Cardiac fibroblast (primary cell): ENCODE measurements around the gene CWC25.

ENCODE experiments used
- DNase-seq, 2 donors: peaks; one replicate each; pipeline versions ENCODE4 v3.0.0 to v3.0.0-alpha.2; 2010; ENCODE audit warnings: low read depth in 2 of 2
- H3K4me3 ChIP-seq, 2 donors: replicated peaks in 1 of 2; 1 replicate in 1 of 2; 2 replicates in 1 of 2; pipeline ENCODE4 v1.5.1; 2011; ENCODE audit warnings: low read depth in 2 of 2, low read length in 2 of 2, mild to moderate bottlenecking in 2 of 2, moderate library complexity in 1 of 2
- TF ChIP-seq, protein P1 (sequence below): IDR thresholded peaks from one replicate; pipeline ENCODE4 v1.5.1; 2011; ENCODE audit warnings: low read depth, mild to moderate bottlenecking, low read length, inconsistent platforms

CWC25 gene

DNA sequence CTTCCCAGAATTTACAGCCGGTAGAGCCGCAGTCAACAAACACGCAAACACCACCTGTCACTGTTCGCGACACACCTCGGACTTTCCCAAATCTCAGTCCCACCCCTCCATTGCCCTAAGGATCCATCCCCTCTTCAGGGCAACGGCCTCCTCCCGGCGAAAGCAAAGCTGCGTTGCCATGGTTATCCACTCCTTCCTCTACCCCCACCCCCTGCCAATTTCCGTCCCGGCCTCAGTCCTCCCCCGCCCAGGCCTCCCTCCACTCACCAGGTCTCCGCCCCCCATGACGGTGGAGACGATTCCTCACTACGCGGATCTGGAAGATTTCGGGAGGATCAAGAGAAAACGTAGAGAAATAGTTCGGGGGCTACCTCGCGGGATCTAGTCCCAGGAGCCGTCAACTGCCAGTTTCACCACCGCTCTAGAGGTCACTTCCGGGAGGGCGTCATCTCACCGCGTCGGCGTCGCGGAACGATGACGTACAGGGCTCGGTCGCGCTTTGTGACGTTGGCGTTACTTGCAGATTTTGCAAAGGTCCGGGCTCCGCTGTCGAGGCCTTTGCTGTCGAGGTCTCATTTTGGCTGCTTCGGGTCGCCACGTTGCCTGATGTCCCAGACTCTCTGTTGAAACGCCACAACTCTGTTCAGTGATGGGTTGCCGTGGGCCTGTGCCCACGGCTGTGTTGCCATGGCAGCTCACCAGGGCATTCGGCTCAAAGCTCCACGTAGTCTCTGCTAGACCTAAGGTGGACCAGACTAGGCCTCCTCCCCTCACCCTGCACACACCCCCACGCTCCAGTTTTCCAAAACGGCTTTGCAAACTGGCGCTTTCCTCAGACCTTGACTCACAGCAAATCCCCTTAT, at the start of gene CWC25:
CWC25 (minus strand) TSS at position 423 of the 863 bp plus-strand sequence; CDS start at position 285, 138 bp downstream.
- peak; percentile 98 for DNase-seq
- H3K4me3 ChIP-seq: peak within 1 kb of the TSS; percentile 62 to 90
- TF ChIP-seq, protein P1, sequence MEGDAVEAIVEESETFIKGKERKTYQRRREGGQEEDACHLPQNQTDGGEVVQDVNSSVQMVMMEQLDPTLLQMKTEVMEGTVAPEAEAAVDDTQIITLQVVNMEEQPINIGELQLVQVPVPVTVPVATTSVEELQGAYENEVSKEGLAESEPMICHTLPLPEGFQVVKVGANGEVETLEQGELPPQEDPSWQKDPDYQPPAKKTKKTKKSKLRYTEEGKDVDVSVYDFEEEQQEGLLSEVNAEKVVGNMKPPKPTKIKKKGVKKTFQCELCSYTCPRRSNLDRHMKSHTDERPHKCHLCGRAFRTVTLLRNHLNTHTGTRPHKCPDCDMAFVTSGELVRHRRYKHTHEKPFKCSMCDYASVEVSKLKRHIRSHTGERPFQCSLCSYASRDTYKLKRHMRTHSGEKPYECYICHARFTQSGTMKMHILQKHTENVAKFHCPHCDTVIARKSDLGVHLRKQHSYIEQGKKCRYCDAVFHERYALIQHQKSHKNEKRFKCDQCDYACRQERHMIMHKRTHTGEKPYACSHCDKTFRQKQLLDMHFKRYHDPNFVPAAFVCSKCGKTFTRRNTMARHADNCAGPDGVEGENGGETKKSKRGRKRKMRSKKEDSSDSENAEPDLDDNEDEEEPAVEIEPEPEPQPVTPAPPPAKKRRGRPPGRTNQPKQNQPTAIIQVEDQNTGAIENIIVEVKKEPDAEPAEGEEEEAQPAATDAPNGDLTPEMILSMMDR: no peak

DNA sequence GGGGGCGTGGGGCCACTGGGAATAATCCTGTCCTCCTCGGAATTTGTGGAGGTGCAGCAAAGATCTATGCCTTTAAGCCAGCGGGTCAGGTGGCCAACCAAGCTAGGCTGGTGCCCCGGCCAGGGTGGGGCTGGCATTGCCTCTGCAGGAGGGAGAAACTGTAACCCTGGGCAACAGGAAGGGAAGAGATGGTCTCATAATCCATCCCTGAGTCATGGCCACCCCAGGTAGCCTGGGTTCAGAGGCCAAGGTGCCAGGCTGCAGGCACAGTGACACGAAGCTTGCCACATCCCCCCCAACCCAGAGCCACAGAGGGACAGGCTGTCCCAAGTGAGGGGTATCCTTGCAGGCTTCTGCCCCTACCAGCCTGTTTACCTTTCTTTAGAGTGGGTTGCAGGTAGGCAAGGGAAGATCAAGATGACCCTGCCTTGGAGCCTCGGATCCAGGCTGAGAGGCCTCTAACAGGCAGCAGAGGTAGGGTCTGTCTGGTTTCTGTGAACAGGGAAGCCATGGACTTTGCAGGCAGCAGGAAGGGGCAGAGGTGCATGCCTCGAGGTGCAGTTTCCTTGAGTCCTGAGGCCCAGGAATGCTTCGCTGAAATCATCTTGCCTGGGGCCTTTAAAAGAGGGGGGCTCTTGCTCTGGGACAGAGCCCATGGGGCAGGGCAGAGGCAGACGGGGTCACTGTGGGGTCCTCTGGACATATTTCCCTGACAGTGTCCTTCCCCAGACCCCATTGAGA, 48.7 kb upstream of the CWC25 start:
- TF ChIP-seq, protein P1: no peak
- H3K4me3 ChIP-seq: peak overlapping the region in 1 of 2 donors; percentile 19
- DNase-seq: no peak

DNA sequence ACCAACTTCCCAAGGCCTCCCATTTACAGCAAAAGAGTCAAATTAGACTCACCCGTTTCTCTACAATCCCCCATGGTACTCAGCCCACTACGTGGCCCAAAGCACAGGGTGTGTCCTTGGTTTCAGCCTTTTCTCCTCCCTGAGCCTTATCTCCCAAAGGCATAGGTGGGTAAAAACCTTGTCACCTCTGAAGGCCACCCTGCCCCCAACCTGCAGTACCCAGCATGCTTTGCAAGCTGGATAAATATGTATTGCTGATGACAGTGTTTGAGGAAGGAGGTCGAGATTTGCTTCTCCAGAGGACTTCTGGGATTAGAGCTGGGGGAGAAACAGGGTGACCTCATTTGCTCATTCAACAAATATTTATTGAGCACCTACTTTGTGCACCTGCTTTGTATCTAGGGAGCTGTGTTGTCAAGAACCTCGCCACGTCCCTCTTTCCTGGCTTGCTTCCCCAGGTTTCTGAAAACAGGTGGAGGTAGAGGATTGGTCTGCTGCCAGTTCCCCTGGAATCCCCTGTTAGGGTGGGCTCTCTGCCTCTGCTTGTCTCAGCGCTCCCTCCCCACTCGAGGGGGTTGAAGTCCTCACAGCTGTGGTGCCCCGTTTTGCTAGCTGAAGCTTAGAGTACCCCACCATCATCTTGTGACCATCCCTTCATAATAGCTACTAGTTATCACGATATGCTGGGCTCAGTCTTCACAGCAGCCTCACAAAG, 47.7 kb upstream of the CWC25 start:
- H3K4me3 ChIP-seq: peak overlapping the region in 1 of 2 donors; percentile 99
- TF ChIP-seq, protein P1: no peak
- DNase-seq: no peak

DNA sequence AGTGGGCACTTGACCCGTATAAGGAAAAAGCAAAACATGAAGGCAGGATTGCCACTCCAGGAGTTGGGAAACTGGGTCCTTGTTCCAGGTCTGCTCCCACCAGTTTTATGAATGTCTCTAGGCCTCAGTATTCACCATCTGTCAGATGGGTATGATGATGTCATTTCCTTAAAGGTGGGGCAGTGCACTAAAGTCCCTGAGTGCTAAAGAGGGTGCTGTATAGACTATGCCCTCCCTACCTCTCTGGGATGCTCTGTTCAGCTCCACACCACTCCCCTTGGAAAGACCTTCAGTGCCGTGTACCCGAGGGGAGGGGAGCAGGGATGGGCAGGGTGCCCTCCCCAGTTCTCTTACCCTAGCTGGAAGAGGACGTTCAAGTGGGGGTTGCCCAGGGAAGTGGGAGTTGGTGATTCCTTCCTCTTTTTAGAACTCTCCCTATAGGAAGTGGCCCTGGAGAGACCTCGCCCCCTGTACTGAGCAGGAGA, 46.9 kb upstream of the CWC25 start:
- DNase-seq: no peak
- TF ChIP-seq, protein P1: no peak
- peak overlapping the region; percentile 99 for H3K4me3 ChIP-seq

DNA sequence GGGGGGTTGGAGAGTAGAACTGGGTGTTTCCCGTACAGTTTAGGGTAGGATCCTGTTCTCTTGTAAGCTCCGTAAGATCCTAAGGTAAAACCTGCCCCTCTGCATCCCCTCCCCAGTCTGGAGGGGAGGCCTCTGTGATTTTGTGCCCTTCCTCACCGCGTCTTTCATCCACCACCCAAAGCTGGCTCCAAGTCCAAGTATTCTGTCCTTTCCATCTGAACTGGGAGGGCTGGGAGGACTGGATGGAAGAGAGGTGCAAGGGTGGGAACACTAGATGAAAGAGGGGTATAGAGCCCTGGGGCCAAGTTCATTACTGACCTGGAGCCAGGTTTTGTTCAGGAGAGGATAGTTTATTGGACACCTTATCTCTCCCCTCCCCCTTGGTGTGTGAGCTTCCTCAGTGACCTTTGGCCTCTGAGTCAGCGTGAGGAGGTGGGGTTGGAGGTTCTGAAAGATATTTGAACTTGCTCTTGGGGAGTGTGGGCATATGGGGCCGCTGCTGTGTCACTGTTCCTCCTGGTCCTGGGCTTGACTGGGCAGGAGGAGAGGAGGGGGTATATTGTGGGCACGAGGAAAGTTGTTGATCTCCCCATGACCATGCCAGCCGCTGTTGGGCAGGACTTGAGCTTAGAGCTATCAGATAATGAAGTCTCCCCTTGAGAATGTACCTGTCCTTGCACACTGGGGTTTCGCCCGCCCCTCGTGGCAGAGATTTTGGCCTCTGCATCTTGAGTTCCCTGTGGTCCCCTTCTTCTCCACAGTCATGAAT, 46.3 kb upstream of the CWC25 start:
- DNase-seq: peak; percentile 68 to 83
- H3K4me3 ChIP-seq: peak overlapping the region; percentile 99
- TF ChIP-seq, protein P1: no peak
